ENCODE results near the gene SERINC2. TPM values are rescaled to one million over a fixed set of nuclear protein-coding genes. Genes with fewer than 3 reads are reported as not detected.
A peak's percentile ranks its signal among the peaks of the same experiment; 100 is the strongest.

SERINC2 gene
- total RNA-seq, 2 donors from 2014 or later, result 0.70 to 3.8 TPM

- TF ChIP-seq CTCF (IDR thresholded peaks at IDR 0.05), result no peak
- DNase-seq (ENCODE audit: low spot score), result no peak
- H3K27me3 ChIP-seq, result no peaks in the 10 kb centered on the region
- no peak overlapping the region for H3K27ac ChIP-seq
- no peaks in the 10 kb centered on the region for H3K36me3 ChIP-seq
- H3K4me3 ChIP-seq, result no peak overlapping the region
- H3K9me3 ChIP-seq, result no peaks in the 10 kb centered on the region
- peaks cover 0 to 15% of the 10 kb centered on the region in 2 donors for H3K4me1 ChIP-seq
These were observed 808 bp upstream of the SERINC2 start for GRCh38 chr1:31412205-31412604.

- no peaks in the 10 kb centered on the region for H3K36me3 ChIP-seq
- H3K27me3 ChIP-seq, result no peaks in the 10 kb centered on the region
- peak; percentile 69 for DNase-seq (ENCODE audit: low spot score)
- H3K9me3 ChIP-seq, result no peaks in the 10 kb centered on the region
- peak overlapping the region; percentile 64 to 72 for H3K4me3 ChIP-seq
- H3K4me1 ChIP-seq, result peaks cover 0 to 15% of the 10 kb centered on the region in 2 donors
- no peak for TF ChIP-seq CTCF (IDR thresholded peaks at IDR 0.05)
- peak overlapping the region; percentile 57 to 66 for H3K27ac ChIP-seq
These were observed 490 bp downstream of the SERINC2 start for GRCh38 chr1:31413405-31414001.

- no peak for DNase-seq (ENCODE audit: low spot score)
- Histone ChIP-seq H3K27ac (no peak overlapping the region), H3K4me1 (peaks cover 0 to 15% of the 10 kb centered on the region in 2 donors), H3K36me3 (no peaks in the 10 kb centered on the region), H3K4me3 (no peak overlapping the region), H3K9me3 (no peaks in the 10 kb centered on the region), H3K27me3 (no peaks in the 10 kb centered on the region)
- TF ChIP-seq CTCF (IDR thresholded peaks at IDR 0.05), result no peak
These were observed 2.0 kb downstream of the SERINC2 start for GRCh38 chr1:31414980-31415370.

- Histone ChIP-seq H3K4me1 (peaks cover 0 to 15% of the 10 kb centered on the region in 2 donors), H3K9me3 (no peaks in the 10 kb centered on the region), H3K36me3 (no peaks in the 10 kb centered on the region), H3K4me3 (no peak overlapping the region), H3K27ac (no peak overlapping the region), H3K27me3 (no peaks in the 10 kb centered on the region)
- TF ChIP-seq CTCF (IDR thresholded peaks at IDR 0.05), result no peak
- no peak for DNase-seq (ENCODE audit: low spot score)
These were observed 2.6 kb downstream of the SERINC2 start for GRCh38 chr1:31415658-31416057.

- Histone ChIP-seq H3K27me3 (no peaks in the 10 kb centered on the region), H3K4me3 (no peak overlapping the region), H3K9me3 (no peaks in the 10 kb centered on the region), H3K4me1 (peaks cover 0 to 15% of the 10 kb centered on the region in 2 donors), H3K27ac (no peak overlapping the region), H3K36me3 (no peaks in the 10 kb centered on the region)
- DNase-seq (ENCODE audit: low spot score), result no peak
- no peak for TF ChIP-seq CTCF (IDR thresholded peaks at IDR 0.05)
These were observed 3.2 kb downstream of the SERINC2 start for GRCh38 chr1:31416101-31416736.

Measured in right atrium auricular region (tissue), 2 donors.